Measurements from ENCODE around the gene ZMAT5.

Gene ZMAT5

GRCh38 chr22:29787371-29787980 is 20.7 kb upstream of the ZMAT5 start:
- H3K27ac ChIP-seq (ENCODE audit: low read depth, low read length), result no peak overlapping the region

GRCh38 chr22:29786031-29786430 is 19.2 kb upstream of the ZMAT5 start:
- Histone ChIP-seq H3K27me3 (ENCODE audit: insufficient read depth, low read length) (no peaks in the 10 kb centered on the region), H3K36me3 (ENCODE audit: insufficient read depth, low read length) (0 out of 2 replicates have a peak, but pooled peaks cover 4% of the 10 kb centered on the region), H3K4me1 (ENCODE audit: control insufficient read depth, insufficient read depth, low read length, unreplicated experiment) (peaks cover 23% of the 10 kb centered on the region), H3K79me2 (ENCODE audit: control insufficient read depth, insufficient read depth, low read length, unreplicated experiment) (no peaks in the 10 kb centered on the region), H2AFZ (ENCODE audit: low read length, unreplicated experiment) (no peak overlapping the region), H3K4me3 (ENCODE audit: low read depth, low read length) (no peak overlapping the region), H3K27ac (ENCODE audit: low read depth, low read length) (no peak overlapping the region)

More at GRCh38 chr22:29787371-29787980, 20.7 kb upstream of the ZMAT5 start:
- Histone ChIP-seq H3K27me3 (ENCODE audit: insufficient read depth, low read length) (no peaks in the 10 kb centered on the region), H2AFZ (ENCODE audit: low read length, unreplicated experiment) (no peak overlapping the region), H3K79me2 (ENCODE audit: control insufficient read depth, insufficient read depth, low read length, unreplicated experiment) (no peaks in the 10 kb centered on the region), H3K36me3 (ENCODE audit: insufficient read depth, low read length) (0 out of 2 replicates have a peak, but pooled peaks cover 4% of the 10 kb centered on the region), H3K4me3 (ENCODE audit: low read depth, low read length) (no peak overlapping the region), H3K4me1 (ENCODE audit: control insufficient read depth, insufficient read depth, low read length, unreplicated experiment) (peaks cover 10% of the 10 kb centered on the region)

- Histone ChIP-seq H3K27me3 (ENCODE audit: insufficient read depth, low read length) (no peaks in the 10 kb centered on the region), H3K4me1 (ENCODE audit: control insufficient read depth, insufficient read depth, low read length, unreplicated experiment) (peaks cover 33% of the 10 kb centered on the region), H3K79me2 (ENCODE audit: control insufficient read depth, insufficient read depth, low read length, unreplicated experiment) (no peaks in the 10 kb centered on the region), H2AFZ (ENCODE audit: low read length, unreplicated experiment) (no peak overlapping the region), H3K4me3 (ENCODE audit: low read depth, low read length) (no peak overlapping the region), H3K36me3 (ENCODE audit: insufficient read depth, low read length) (0 out of 2 replicates have a peak, but pooled peaks cover 4% of the 10 kb centered on the region), H3K27ac (ENCODE audit: low read depth, low read length) (no peak overlapping the region)
Measured at GRCh38 chr22:29784451-29785361, 17.9 kb upstream of the ZMAT5 start.

GRCh38 chr22:29782061-29782845 is 15.4 kb upstream of the ZMAT5 start:
- H3K27ac ChIP-seq (ENCODE audit: low read depth, low read length), result peak overlapping the region; percentile 92
- H2AFZ ChIP-seq (ENCODE audit: low read length, unreplicated experiment), result no peak overlapping the region

GRCh38 chr22:29780748-29781676 is 14.2 kb upstream of the ZMAT5 start:
- Histone ChIP-seq H3K4me1 (ENCODE audit: control insufficient read depth, insufficient read depth, low read length, unreplicated experiment) (peaks cover 45% of the 10 kb centered on the region), H2AFZ (ENCODE audit: low read length, unreplicated experiment) (peak overlapping the region; percentile 53)

More at GRCh38 chr22:29782061-29782845, 15.4 kb upstream of the ZMAT5 start:
- Histone ChIP-seq H3K4me1 (ENCODE audit: control insufficient read depth, insufficient read depth, low read length, unreplicated experiment) (peaks cover 45% of the 10 kb centered on the region), H3K79me2 (ENCODE audit: control insufficient read depth, insufficient read depth, low read length, unreplicated experiment) (no peaks in the 10 kb centered on the region), H3K36me3 (ENCODE audit: insufficient read depth, low read length) (no peaks in the 10 kb centered on the region), H3K4me3 (ENCODE audit: low read depth, low read length) (no peak overlapping the region), H3K27me3 (ENCODE audit: insufficient read depth, low read length) (no peaks in the 10 kb centered on the region)

GRCh38 chr22:29780220-29780619 is 13.4 kb upstream of the ZMAT5 start:
- Histone ChIP-seq H3K27me3 (ENCODE audit: insufficient read depth, low read length) (no peaks in the 10 kb centered on the region), H3K27ac (ENCODE audit: low read depth, low read length) (peak overlapping the region; percentile 92), H3K4me3 (ENCODE audit: low read depth, low read length) (no peak overlapping the region), H3K79me2 (ENCODE audit: control insufficient read depth, insufficient read depth, low read length, unreplicated experiment) (no peaks in the 10 kb centered on the region), H3K36me3 (ENCODE audit: insufficient read depth, low read length) (no peaks in the 10 kb centered on the region), H2AFZ (ENCODE audit: low read length, unreplicated experiment) (no peak overlapping the region), H3K4me1 (ENCODE audit: control insufficient read depth, insufficient read depth, low read length, unreplicated experiment) (peaks cover 45% of the 10 kb centered on the region)

More at GRCh38 chr22:29780748-29781676, 14.2 kb upstream of the ZMAT5 start:
- Histone ChIP-seq H3K79me2 (ENCODE audit: control insufficient read depth, insufficient read depth, low read length, unreplicated experiment) (no peaks in the 10 kb centered on the region), H3K4me3 (ENCODE audit: low read depth, low read length) (peak overlapping the region; percentile 56; the same call in 1 of the 2 replicates), H3K27me3 (ENCODE audit: insufficient read depth, low read length) (no peaks in the 10 kb centered on the region), H3K36me3 (ENCODE audit: insufficient read depth, low read length) (no peaks in the 10 kb centered on the region), H3K27ac (ENCODE audit: low read depth, low read length) (peak overlapping the region; percentile 92)

- H3K36me3 ChIP-seq (ENCODE audit: insufficient read depth, low read length), result no peaks in the 10 kb centered on the region
- no peak overlapping the region for H2AFZ ChIP-seq (ENCODE audit: low read length, unreplicated experiment)
- H3K4me1 ChIP-seq (ENCODE audit: control insufficient read depth, insufficient read depth, low read length, unreplicated experiment), result peaks cover 3% of the 10 kb centered on the region
- H3K4me3 ChIP-seq (ENCODE audit: low read depth, low read length), result no peak overlapping the region
- no peak overlapping the region for H3K27ac ChIP-seq (ENCODE audit: low read depth, low read length)
- no peaks in the 10 kb centered on the region for H3K27me3 ChIP-seq (ENCODE audit: insufficient read depth, low read length)
- peaks cover 6% of the 10 kb centered on the region for H3K79me2 ChIP-seq (ENCODE audit: control insufficient read depth, insufficient read depth, low read length, unreplicated experiment)
Measured at GRCh38 chr22:29773233-29773632, 6.4 kb upstream of the ZMAT5 start.

- H3K4me3 ChIP-seq (ENCODE audit: low read depth, low read length), result no peak overlapping the region
- H3K27me3 ChIP-seq (ENCODE audit: insufficient read depth, low read length), result no peaks in the 10 kb centered on the region
- peaks cover 16% of the 10 kb centered on the region for H3K79me2 ChIP-seq (ENCODE audit: control insufficient read depth, insufficient read depth, low read length, unreplicated experiment)
- H3K36me3 ChIP-seq (ENCODE audit: insufficient read depth, low read length), result no peaks in the 10 kb centered on the region
- H2AFZ ChIP-seq (ENCODE audit: low read length, unreplicated experiment), result no peak overlapping the region
- H3K27ac ChIP-seq (ENCODE audit: low read depth, low read length), result no peak overlapping the region
- H3K4me1 ChIP-seq (ENCODE audit: control insufficient read depth, insufficient read depth, low read length, unreplicated experiment), result peaks cover 3% of the 10 kb centered on the region
Measured at GRCh38 chr22:29772170-29772641, 5.4 kb upstream of the ZMAT5 start.

GRCh38 chr22:29769723-29770321 is 3.0 kb upstream of the ZMAT5 start:
- Histone ChIP-seq H3K27ac (ENCODE audit: low read depth, low read length) (no peak overlapping the region), H3K27me3 (ENCODE audit: insufficient read depth, low read length) (no peaks in the 10 kb centered on the region), H3K4me1 (ENCODE audit: control insufficient read depth, insufficient read depth, low read length, unreplicated experiment) (peaks cover 3% of the 10 kb centered on the region), H2AFZ (ENCODE audit: low read length, unreplicated experiment) (no peak overlapping the region), H3K4me3 (ENCODE audit: low read depth, low read length) (no peak overlapping the region), H3K79me2 (ENCODE audit: control insufficient read depth, insufficient read depth, low read length, unreplicated experiment) (peaks cover 26% of the 10 kb centered on the region), H3K36me3 (ENCODE audit: insufficient read depth, low read length) (no peaks in the 10 kb centered on the region)

All from ACC112 (cell line).